GM21528 (cell line): ENCODE measurements around the gene TMEM87B.

Source experiments
- ATAC-seq: cut with Tn5 transposase; IDR thresholded peaks from one replicate; pipeline ENCODE4 v1.9.1; 2021; ENCODE audit warnings: mild to moderate bottlenecking, moderate library complexity; ENCODE audit not compliant: unreplicated experiment, low FRiP score

TMEM87B gene

DNA sequence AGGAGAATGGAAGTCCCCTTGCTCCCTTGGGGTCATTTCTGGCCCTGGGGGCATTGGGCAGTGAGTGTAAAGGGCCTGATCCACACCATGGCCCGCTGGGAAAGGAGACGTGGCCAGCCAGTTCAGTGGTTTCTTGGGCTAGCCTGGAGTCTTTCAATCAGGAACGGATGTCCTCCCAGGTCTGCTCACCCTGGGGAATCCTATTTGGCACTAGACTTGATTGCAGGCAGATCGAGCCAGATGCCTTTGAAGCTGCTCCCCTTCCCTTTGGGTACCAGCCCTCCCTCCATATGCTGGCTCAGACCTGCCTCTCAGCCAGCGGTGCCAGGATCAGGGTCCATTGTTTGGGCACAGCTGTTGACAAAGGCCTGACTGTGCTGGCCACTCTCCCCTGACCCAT is 94.1 kb downstream of the TMEM87B start:
- ATAC-seq = no peak

DNA sequence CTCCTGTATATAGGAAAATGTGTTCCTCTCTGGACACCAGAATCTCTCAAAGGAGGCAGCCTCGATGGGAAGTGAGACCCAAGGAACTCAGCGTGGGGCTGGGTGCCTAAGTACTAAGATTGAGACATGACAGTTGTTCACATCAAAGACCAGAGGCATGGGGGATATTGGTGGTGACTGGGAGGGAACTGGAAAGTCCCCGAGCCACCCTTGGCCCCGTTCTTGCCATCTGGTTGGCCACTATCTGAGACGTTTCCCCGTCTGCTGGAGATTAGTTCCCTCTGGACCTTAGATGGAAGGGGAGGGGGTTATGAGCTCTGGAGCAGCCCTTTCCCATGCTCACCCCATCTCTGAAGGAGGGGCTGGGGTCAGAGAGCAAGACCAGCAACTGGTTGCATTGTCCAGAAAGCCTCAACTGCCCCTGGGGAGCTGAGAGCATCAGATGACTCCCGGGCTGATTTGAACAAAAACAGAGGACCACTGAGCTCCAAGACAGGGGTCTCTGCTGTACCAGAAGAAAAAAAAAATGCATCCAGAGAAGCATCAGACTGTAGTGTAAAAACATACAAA is 94.9 kb downstream of the TMEM87B start:
- ATAC-seq = no peak

DNA sequence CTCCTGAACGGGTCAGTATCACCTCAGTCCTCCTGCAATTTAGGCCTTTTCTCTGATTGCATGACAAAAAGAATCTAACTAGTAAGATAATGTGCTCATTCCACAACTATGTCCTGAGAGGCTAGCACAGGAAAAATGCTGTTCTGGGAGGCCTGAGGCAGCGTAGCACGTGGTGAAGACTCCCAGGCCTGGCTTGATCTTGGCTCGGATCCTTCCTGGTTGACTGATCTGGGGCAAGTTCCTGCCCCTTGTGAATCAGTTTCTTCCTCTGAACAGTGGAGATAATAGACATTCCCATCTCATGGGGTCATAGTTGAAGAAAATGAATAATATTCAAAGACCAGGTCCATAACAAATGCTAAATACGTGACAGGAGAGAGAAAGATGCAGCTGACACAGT is 95.4 kb downstream of the TMEM87B start:
- ATAC-seq = no peak

DNA sequence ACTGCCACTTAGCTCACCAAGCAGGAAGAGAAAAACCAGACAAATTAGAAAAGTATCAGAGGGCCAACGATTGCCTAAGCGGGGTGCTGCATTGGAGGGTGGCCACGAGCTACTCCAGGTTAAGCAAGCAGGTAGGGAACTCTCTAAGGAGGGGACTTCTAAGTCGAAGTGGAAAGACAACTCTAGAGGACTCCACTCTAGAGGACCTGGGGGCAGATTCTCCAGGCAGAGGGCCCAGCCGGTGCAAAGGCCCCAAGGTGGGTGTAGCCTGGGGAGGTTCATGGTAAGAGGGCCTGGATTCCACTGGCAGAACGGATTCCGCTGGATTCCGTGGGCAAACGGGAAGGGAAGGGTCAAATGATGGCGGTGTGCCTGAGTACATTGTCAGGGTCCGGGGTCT is 95.8 kb downstream of the TMEM87B start:
- ATAC-seq = no peak

DNA sequence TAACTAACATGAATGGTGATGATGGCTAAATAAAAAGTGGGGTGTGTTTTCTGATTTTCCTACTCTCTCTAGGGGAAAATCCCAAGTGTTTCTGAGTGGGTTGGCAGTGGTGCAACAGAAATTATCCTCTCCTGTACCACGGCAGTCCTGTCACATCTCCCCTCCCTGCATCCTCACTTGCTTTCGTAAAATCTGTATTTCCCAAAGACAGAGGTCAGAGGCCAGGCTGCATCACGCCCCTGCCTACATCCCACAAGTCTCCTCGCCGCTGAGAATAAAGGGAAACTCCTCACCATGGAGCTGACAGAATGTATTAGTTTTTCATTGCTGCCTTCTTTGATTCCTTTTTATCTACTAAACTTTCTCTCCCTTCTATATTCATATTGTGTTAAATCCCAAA is 96.2 kb downstream of the TMEM87B start:
- no peak for ATAC-seq

DNA sequence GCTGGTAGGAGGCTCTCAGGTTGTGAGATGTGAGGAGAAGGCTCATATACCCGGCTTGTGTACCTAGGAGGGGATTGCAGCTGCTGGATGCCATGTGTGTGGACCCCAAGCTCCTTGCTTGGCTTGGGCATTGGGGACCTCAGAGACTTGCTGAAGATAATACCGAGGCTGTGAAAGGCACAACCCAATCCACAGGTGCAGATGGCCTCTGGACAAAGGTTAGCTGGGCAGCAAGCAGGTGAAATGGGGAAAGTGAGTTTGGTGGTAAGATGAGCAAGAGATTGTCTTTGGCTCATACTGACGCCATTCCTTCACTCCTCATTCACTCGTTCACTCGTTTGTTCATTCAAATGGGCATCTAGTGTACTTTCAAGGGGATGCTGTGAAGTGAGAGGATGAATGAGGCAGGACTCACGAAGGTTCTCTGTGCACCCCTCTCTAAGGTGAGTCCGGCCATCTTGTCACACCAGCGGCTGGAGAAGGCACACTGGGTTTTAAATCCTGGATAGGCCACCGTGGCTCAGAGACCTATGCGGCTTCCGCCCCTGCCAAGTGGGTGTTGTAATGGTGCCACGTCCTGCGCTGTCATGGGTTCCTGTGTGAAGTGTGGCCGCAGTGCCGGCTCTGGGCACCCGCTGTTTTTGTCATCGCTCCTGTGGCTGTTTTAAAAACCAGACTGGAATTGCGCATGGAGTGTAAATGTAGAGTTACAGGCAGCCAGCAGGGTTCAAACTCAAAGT is 96.8 kb downstream of the TMEM87B start:
- no peak for ATAC-seq

DNA sequence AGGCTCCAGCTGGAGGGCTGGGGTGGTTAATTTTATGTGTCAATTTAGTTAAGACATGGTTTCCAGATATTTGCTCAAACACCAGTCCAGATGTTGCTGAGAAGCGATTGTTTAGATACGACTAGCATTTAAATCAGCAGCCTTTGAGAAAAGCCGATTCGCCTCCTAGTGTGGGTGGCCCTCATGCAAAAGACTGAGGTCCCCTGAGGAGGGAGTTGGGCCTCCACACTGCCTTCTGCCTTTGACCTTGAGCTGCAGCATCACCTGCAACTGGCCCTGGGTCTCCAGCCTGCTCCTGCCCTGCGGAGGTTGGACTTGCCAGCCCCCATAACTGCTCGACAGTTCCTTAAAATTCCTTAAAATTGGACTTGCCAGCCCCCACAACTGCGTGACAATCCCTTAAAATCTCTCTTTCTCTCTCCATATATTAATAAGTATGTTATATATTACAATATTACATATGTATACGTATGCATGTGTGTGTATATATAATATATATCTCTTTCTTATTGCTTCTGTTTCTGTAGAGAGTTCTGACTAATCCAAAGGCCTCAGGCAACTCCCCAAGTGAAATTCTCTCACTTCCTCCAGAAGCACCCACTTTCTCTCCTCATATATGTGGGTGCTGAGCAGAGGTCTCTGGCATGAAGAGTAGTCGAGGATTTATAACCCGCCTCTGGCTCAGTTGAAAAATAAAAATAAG is 97.6 kb downstream of the TMEM87B start:
- no peak for ATAC-seq

DNA sequence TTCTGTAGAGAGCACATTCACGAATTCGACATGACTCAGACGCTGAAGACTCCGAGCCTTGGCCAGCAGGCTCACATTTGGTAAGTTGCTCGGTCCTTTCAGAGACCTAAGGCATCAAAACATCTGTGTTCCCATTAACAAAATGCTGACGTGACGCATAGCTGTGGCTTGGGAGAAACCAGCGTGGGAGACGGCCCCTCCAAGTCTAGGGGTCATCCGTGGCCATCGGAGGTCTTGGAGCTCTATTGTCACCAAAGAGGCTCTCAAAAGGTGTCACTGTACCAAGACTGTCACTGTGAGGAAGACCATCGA is 98.1 kb downstream of the TMEM87B start:
- ATAC-seq = no peak

DNA sequence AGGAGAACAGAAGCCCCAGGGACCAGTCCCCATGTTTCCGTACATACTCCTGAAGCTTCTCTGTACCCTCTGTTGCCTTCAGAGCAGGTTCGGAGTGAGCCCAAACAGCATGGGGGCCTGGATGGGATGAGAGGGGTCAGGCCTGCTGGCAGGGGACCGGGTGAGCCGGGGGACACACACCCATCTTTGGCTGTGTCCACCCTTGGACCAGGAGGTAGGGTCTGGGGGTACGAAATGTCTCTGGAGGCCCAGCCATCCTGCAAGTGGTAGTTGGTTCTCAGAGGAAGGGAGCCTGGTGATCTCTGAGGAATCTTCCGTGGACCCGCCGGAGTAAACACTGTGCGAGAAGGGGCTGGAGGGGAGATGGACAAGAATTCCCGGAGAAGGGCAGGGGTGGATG is 98.4 kb downstream of the TMEM87B start:
- ATAC-seq = no peak

DNA sequence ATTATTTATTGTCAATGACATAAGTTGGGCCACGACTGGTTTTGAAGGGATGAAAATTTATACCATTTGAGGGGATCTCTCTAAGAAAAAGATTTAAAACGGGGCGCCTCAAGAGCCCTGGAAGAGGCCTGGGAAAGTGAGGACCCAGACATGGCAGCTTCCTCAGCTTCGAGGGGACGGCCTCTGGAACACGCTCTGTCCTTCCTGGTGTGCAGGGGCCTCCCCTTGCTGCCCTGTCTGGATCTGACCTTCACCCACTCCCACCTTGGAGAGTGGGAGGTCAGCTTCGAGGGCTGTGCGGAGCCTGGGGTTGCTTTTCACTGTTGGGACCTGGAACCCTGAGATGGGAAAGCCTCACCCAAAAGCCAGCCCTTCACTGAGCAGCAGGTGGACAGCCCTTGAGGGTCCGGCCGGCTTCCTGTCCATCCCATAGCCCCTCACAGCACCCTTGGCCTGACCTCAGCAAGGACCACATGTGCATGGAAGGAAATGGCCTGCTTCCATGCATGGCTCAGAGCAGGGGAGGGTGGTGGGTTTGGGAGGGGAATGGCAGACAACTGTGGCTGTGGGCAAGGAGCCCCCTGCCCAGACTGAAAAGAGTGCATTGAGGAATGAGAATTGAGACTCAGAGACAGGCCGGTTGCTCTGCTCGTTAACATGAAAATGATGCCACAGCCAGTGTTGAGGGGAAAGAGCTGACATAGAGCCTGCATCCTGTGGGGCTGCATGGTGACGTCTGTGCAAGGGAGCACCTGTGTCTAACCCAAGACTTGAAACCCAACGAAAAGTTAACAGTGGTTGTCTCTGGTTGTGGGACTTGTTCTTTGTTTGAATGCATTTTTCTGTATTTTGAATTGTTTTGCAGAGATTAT is 99.4 kb downstream of the TMEM87B start:
- ATAC-seq = no peak

DNA sequence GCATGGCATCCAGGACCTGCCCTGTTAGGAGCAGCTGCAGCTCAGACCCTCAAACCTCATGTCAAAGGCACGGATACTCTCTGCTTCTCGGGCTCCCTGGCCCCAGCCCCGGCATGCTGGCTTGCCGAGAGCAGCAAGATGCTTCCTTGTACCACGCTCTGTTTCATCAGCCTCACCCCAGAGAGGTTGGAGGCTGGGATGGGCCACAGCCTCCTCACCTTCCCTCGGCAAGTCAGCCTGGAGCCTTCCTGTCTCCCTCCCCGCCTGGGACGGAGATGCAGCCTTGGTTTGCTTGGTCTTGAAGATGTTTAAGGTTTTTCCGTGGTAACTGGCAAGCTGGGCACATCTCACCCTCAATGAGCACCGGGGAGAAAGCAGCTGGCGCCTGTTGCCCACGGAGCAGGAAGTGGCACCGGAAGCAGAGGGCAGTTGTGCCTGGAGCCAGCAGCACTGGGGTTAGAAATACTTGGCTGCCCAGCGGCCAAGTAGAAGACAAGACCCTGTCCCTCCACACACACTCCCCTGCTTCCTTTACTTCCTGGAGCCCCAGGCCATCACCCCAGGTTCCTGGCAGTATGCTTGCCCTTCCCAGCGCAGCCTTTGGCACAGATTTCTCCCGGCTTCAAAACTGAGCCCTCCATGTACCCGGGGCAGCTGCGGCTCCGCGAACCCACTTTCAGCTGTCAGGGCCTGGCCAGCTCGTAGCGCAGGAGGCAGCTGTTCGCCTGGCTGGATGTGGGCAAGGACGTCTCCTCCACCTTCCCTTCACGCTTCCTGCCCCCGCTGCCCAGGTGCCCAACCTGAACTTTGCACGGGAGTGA is 100.5 kb downstream of the TMEM87B start:
- ATAC-seq = no peak

DNA sequence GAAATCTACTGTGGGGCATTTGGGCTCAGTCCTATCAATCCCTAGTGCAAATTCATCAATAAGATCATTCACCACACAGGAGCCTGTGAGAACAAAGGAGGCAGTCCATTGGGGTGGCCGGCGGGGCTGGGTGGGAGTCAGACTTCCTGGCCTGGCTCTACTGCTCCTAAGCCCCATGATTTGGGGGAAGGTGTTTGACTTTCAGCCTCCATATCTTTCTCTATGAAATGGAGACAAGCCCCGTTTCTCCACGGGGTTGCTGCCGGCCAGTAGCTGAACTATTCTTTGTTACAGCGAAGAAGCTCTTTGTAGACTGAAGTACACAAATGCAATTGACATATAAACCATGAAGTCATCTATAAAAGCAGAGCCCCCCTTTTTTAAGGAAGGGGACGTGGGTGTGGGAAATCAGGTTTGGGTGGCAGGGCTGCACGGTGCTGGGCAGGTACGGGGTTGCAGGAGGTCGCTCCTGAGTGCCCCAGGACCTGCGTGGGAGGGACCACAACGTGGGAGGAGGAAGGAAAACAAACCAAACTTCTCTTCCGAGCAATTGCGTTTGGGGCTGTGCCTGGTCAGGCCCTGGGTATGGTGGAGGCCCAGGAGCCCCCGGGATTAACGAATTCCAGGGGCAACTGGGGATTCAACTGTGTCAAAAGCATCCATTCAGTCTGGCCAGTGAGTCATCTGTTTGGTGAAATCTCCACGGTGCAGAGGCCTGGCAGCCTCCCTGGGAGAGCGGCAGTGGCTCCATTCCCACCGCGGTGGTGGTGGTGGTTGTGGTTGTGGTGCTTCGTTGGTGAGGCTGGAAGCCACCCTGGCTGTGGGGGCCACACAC is 101.3 kb downstream of the TMEM87B start:
- ATAC-seq = no peak

DNA sequence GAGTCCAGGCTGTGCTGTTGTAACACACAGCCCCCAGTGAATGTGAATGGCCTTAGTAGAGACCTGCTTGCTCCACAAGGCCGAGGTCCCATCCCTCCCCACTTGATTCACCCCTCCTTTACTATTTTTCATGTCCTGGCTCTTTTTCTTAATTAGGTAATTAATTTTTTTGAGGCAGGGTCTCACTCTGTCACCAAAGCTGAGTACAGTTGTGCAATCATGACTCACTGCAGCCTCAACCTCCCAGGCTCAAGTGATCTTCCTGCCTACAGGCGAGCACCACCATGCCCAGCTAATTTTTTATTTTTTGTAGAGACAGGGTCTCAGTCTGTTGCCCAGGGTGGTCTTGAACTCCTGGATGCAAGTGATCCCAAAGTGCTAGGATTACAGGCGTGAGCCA is 102.4 kb downstream of the TMEM87B start:
- no peak for ATAC-seq

DNA sequence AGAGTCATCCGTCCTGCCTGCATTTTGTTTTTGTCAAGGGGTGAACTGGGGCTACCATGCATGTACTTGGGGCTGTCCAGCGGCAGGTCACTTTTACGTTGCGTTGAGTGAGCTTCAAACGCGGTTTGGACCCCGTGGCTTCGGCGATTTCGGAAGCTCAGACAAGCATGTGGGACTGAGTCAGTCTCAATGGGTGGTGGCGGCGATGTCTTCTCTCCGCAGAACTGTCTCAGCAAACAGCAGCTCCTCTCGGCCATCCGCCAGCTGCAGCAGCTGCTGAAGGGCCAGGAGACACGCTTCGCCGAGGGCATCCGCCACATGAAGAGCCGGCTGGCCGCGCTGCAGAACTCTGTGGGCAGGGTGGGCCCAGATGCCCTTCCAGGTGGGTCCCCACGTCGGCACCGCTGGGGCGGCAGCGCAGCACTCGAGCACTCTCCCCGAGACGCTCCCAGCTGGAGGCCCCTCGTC is 104.4 kb downstream of the TMEM87B start:
- ATAC-seq = no peak

DNA sequence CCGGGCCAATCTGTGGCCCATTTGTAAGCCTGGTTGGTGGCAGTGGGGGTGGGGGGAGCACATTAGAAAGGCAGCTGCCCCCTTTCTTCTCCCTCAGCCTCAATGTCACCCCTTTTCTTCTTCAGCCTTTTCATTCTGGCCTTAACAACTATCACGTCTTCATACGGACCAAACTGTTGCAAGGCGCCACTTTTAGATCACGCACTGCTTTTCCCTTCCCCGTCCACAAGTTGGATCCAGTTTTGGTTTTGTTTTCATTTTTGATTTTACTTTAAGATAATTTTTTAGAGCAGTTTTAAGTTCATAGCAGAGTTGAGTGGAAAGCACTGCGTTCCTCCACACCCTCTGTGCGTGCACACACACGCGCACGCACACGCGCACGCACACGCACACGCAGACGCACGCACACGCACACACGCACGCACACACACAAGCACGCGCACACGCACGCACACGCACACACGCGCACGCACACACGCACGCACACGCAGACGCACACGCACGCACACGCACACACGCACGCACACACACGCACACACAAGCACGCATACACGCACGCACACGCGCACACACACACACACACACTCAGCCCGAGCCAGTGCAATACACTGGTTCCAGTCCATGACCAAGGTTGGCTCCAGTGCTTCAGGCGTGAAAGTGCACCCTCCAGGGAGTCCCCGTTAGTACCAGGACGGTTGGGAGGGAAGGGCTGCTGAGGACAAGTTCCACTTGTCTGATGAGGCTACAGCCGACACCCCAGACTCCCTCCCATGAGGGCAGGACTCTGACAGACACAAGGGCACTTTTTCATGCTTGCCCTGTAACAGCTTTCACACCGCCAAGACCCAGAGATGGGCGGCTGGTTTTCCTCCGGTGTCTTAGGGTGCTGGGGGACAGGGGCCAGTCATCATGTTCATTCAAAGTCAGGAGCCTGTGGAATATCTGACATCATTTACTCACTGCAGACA is 105.5 kb downstream of the TMEM87B start:
- ATAC-seq = no peak

DNA sequence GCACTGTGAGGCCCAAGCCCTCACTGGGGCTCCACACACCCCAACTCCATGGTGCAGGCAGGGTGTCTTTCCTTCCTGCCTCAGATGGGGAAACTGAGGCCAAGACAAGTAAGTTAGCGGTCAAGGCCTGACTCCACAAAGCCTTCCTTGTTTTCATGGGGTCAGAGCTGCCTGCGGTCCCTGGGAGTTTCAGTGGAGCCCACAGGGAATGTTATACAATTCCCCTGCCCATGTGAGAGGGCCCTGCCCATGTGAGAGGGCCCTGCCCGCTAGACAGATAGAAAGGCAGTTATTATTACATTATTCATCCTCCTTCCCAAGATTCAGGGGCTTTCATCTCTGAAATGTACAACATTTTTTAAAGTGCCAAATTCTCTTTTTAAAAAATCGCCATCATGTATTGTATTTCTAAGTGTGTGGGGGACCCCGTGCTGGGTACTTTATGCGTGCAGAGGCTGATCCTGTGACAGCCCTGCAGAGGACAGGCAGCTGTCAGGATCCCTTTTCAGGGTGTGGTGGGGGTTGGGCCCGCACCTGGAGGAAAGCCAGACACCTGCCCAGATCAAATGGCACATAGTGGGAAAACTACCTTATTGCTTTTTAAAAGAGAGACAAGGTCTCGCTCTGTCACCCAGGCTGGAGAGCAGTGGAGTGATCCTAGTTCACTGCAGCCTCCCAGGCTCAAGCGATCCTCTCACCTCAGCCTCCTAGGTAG is 106.5 kb downstream of the TMEM87B start:
- ATAC-seq = no peak

DNA sequence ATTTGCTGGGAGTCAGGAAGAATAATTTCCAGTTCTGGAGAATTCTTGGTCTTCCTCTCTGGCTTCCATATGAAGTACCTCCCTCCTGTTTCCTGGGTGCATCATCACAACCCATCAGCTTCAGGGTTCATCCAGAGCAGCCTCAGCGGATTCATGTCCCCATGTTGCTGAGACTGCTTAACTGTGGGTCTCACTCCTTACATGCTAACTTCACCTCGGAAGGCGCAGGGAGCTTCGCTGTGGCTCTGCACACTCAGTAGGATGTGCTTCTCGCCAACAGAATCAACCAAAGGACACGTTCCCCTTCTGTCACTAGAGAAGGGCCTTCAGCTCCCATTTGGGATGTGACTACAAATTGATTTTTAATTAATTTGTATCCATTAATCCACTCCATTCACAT is 107.3 kb downstream of the TMEM87B start:
- no peak for ATAC-seq

DNA sequence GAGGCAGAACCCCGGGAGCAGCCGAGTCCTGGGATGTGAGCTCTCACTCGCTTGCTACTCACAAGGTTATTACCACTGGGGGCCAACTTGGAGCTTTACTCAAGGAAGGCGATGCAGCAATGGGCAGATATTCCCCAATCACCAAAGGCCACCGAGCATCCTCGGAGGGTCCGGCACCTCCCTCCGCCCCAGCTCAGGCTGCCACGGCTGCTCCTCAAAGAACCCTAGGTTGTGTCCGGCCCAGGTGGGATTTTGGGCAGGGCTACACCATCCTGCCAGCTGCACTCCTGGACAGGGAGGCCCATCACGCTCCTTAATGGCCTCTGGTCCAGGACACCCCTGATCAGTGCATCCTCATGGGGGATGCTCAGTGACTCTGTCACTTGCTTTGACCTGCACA is 107.9 kb downstream of the TMEM87B start:
- ATAC-seq = no peak
